Pancreas (tissue), 10 donors: ENCODE data around the gene VTN. TPM values are rescaled to one million over a fixed set of nuclear protein-coding genes. Genes with fewer than 3 reads are reported as not detected.

Experiments
- ATAC-seq, 4 donors: fragments of 200-7000 bp; cut with Tn5 transposase; one replicate each; pipeline versions ENCODE4 v1.8.0 to v1.9.1; 2020; ENCODE audit warnings: mild to moderate bottlenecking in 4 of 4, moderate library complexity in 4 of 4
- DNase-seq, 6 donors: peaks; one replicate each; pipeline ENCODE4 v3.0.0-alpha.2; 2020
- FAIRE-seq: peaks from 2 replicates; lab custom pipeline; 2012; peaks lifted over from hg19 to GRCh38; lab: Jason Lieb, UNC
- H3K27ac ChIP-seq, 4 donors: fragments of 200-600 bp; sonication (generic); 1 replicate in 3 of 4; 2 replicates in 1 of 4; pipeline versions ENCODE4 v1.5.0 to v1.8.0; 2020
- H3K27me3 ChIP-seq, 4 donors: fragments of 200-600 bp; one replicate each; pipeline ENCODE4 v1.8.0; 2021
- H3K36me3 ChIP-seq, 3 donors: fragments of 200-600 bp; sonication (generic) in 1 of 3; one replicate each; pipeline versions ENCODE4 v1.5.0 to v1.8.0; 2020 to 2021
- H3K4me1 ChIP-seq, 3 donors: fragments of 200-600 bp; one replicate each; pipeline ENCODE4 v1.8.0; 2021
- H3K4me3 ChIP-seq, 4 donors: fragments of 200-600 bp; sonication (generic) in 2 of 4; one replicate each; pipeline versions ENCODE4 v1.5.0 to v1.8.0; 2020 to 2021
- H3K9me3 ChIP-seq, 4 donors: fragments of 200-600 bp; one replicate each; pipeline ENCODE4 v1.8.0; 2021
- CTCF ChIP-seq, 4 donors: fragments of 200-600 bp; sonication (generic) in 3 of 4; IDR thresholded peaks; one replicate each; pipeline versions ENCODE4 v1.5.0 to v1.8.0; 2021; ENCODE audit warnings: antibody characterized with exemption in 4 of 4
- WGBS, 2 donors: extraction: QIAGEN DNeasy Blood & Tissue Kit; methylation state at CpG; one replicate each; pipeline ENCODE4 v1.1.7; 2013; 5-methylcytosine and 5-hydroxymethylcytosine counted together
- intact Hi-C, 3 donors: fragments of 100-400 bp; cut with DNase I; formaldehyde crosslinking; loops; one replicate each; pipeline versions ENCODE4 v1.11.1 to v1.14.2; 2022
- polyA plus RNA-seq, 2 donors: library from polyadenylated mRNA; stranded (reverse); fragments of 200-250 nt; gene quantifications; one replicate each; pipeline ENCODE4 v1.2.3, GENCODE V29; 2013
- total RNA-seq, 6 donors: library from RNA; stranded (reverse); fragmentation: NEBNext Ultra II Directional in 4 of 6; extraction: Animal tissue kit (Norgen Biotek cat#: 25700) in 4 of 6; gene quantifications; one replicate each; pipeline versions ENCODE4 v1.2.1 to v1.2.4, GENCODE V29; 2021 to 2023
- donor health status: healthy with polysubstance abuse.
- donor health status: DM: no; HTN: no; CAD: no; lungs with moderate emphysema.
- donor health status: DM: no; HTN: no; CAD: no.
- donor health status: control.
- donor health status: control.
- donor health status: Bipolar disorder and iron deficiency.
- donor health status: DM: yes; HTN: yes; CAD: no.
- donor health status: DM: no; HTN: no; CAD: no.
- donor health status: DM: no; HTN: no; CAD: no.
- donor health status: DM: yes; HTN: yes; CAD: no.

Gene VTN
- total and polyA plus RNA-seq, 8 donors: 5.2 to 21.6 (median 12.1) TPM

- ATAC-seq (no peak), FAIRE-seq (no peak), DNase-seq (no peak)
- peaks cover 0 to 26% (median 11%) of the 10 kb centered on the region in 3 donors for H3K36me3 ChIP-seq
- no peaks in the 10 kb centered on the region for H3K9me3 ChIP-seq
- no peak overlapping the region for H3K4me3 ChIP-seq
- no peak overlapping the region for H3K27ac ChIP-seq
- WGBS, 2 donors: 93 to 99% methylated on average over 4 of the region's 4 CpGs
- H3K4me1 ChIP-seq: peaks cover 0 to 6% (median 4%) of the 10 kb centered on the region in 3 donors
- TF ChIP-seq CTCF (IDR thresholded peaks at IDR 0.05): no peak
- H3K27me3 ChIP-seq: no peaks in the 10 kb centered on the region
- intact Hi-C loops: no loop called here
Measured at GRCh38 chr17:28399808-28400207, 29.7 kb upstream of the VTN start.

- intact Hi-C loops: no loop called here
- Histone ChIP-seq H3K36me3 (peaks cover 0 to 29% (median 16%) of the 10 kb centered on the region in 3 donors), H3K27me3 (no peaks in the 10 kb centered on the region), H3K4me1 (no peaks in the 10 kb centered on the region), H3K4me3 (no peak overlapping the region), H3K9me3 (no peaks in the 10 kb centered on the region), H3K27ac (peak overlapping the region in 1 of 4 donors; percentile 3)
- no peak for FAIRE-seq
- DNase-seq: no peak
- no peak for TF ChIP-seq CTCF (IDR thresholded peaks at IDR 0.05)
- 62 to 65% methylated on average over 6 of the region's 6 CpGs for WGBS, 2 donors
- peak in 3 of 4 donors; percentile 6 to 11 (median 10) for ATAC-seq
Measured at GRCh38 chr17:28398280-28398981, 28.3 kb upstream of the VTN start.

- ATAC-seq (peak in 3 of 4 donors; percentile 3 to 9 (median 8)), DNase-seq (no peak), FAIRE-seq (no peak)
- no peak overlapping the region for H3K4me3 ChIP-seq
- no peaks in the 10 kb centered on the region for H3K9me3 ChIP-seq
- no peak for TF ChIP-seq CTCF (IDR thresholded peaks at IDR 0.05)
- peaks cover 0 to 33% (median 21%) of the 10 kb centered on the region in 3 donors for H3K36me3 ChIP-seq
- no peaks in the 10 kb centered on the region for H3K4me1 ChIP-seq
- WGBS, 2 donors: 77% methylated on average over 7 of the region's 7 CpGs
- intact Hi-C loops: no loop called here
- no peak overlapping the region for H3K27ac ChIP-seq
- H3K27me3 ChIP-seq: no peaks in the 10 kb centered on the region
Measured at GRCh38 chr17:28397687-28398279, 27.7 kb upstream of the VTN start.

DNA sequence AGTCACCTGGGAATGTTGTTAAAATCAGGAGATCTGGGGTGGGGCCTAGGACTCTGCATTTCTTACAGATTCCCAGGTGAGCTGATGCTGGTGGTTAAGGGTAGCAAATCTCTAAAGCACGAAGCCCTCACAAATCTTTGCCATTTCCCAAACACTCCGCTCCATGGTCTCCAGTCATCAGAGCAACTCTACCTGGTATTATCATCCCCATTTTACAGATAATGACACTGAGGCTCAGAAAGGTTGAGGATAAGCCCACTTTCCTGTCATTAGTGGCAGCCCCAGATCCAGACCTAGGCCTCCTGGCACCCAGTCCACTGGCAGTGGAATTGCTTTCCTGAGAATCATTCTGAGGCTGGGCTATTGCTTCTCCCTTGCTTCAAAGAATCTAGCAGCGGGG is 27.2 kb upstream of the VTN start:
- Histone ChIP-seq H3K4me1 (no peaks in the 10 kb centered on the region), H3K27me3 (no peaks in the 10 kb centered on the region), H3K36me3 (peaks cover 0 to 37% (median 22%) of the 10 kb centered on the region in 3 donors), H3K4me3 (no peak overlapping the region), H3K27ac (no peak overlapping the region), H3K9me3 (no peaks in the 10 kb centered on the region)
- intact Hi-C loops: no loop called here
- TF ChIP-seq CTCF (IDR thresholded peaks at IDR 0.05): no peak
- ATAC-seq (no peak), DNase-seq (no peak), FAIRE-seq (no peak)
- WGBS, 2 donors: 96 to 97% methylated on average over 3 of the region's 3 CpGs
